SK-N-MC (cell line): Measurements from ENCODE around the gene NECAB2.

Experiments used
- EZH2 ChIP-seq: fragments of 200-600 bp; sonication (generic); IDR thresholded peaks from one replicate; pipeline ENCODE4 v1.6.1; 2017; ENCODE audit warnings: antibody characterized with exemption
- POLR2AphosphoS5 ChIP-seq: IDR thresholded peaks from 2 replicates; pipeline ENCODE4 v1.6.1; 2012; ENCODE audit warnings: mild to moderate bottlenecking, low read depth, low read length, borderline replicate concordance

- TF ChIP-seq EZH2: no peak
- TF ChIP-seq POLR2AphosphoS5: no peak
Measured at GRCh38 chr16:83952587-83952939, 15.5 kb upstream of the NECAB2 start.
